PC-9 (cell line): ENCODE results near the gene SHROOM4. TPM values are rescaled to one million over a fixed set of nuclear protein-coding genes. Genes with fewer than 3 reads are reported as not detected.

ENCODE experiments used
- BruUV-seq: library from RNA; stranded (reverse); fragments of 400-500 nt; replicated peaks from 2 replicates; lab custom pipeline; 2021; lab: Mats Ljungman, UMichigan
- CTCF ChIA-PET: fragments of 300-600 bp; sonication (Branson Sonifier 250); formaldehyde crosslinking; loops from one replicate; lab custom pipeline; 2022; ENCODE audit warnings: antibody characterized with exemption; lab: Charles Lee
- POLR2A ChIA-PET: fragments of 300-600 bp; sonication (Branson Sonifier 250); formaldehyde crosslinking; loops from one replicate; lab custom pipeline; 2022; ENCODE audit warnings: antibody characterized with exemption; ENCODE audit not compliant: unreplicated experiment; lab: Charles Lee
- DNase-seq, 2 experiments: peaks; one replicate each; pipeline versions ENCODE4 v3.0.0 to v3.0.0-alpha.2; 2015 to 2022; ENCODE audit warnings: mixed read lengths in 1 of 2
- H2AFZ ChIP-seq: fragments of 200-600 bp; sonication (generic); 2 replicates; pipeline ENCODE4 v1.8.1; 2017; ENCODE audit warnings: antibody characterized with exemption
- H3F3A ChIP-seq: fragments of 200-600 bp; sonication (generic); 2 replicates; pipeline ENCODE4 v1.8.1; 2017; ENCODE audit warnings: antibody characterized with exemption, mild to moderate bottlenecking, low read depth; ENCODE audit not compliant: insufficient read depth
- H3K27ac ChIP-seq: fragments of 200-600 bp; sonication (generic); 2 replicates; pipeline ENCODE4 v1.6.1; 2016; ENCODE audit warnings: mixed run types
- H3K27me3 ChIP-seq: fragments of 200-600 bp; sonication (generic); 2 replicates; pipeline ENCODE4 v1.6.1; 2016; ENCODE audit warnings: low read depth, mixed run types; ENCODE audit not compliant: insufficient read depth
- H3K36me3 ChIP-seq: fragments of 200-600 bp; sonication (generic); 2 replicates; pipeline ENCODE4 v1.6.1; 2016; ENCODE audit warnings: low read depth, mixed run types
- H3K4me1 ChIP-seq: fragments of 200-600 bp; sonication (generic); replicated peaks from 2 replicates; pipeline ENCODE4 v1.6.1; 2016; ENCODE audit warnings: mixed run types; ENCODE audit not compliant: insufficient read depth
- H3K4me2 ChIP-seq: fragments of 200-600 bp; sonication (generic); 2 replicates; pipeline ENCODE4 v1.6.1; 2017; ENCODE audit warnings: mixed run types
- H3K4me3 ChIP-seq: fragments of 200-600 bp; sonication (generic); 2 replicates; pipeline ENCODE4 v1.6.1; 2016; ENCODE audit warnings: mixed run types
- H3K79me2 ChIP-seq: fragments of 200-600 bp; sonication (generic); 2 replicates; pipeline ENCODE4 v1.6.1; 2017; ENCODE audit warnings: low read depth, mixed run types
- H3K9me2 ChIP-seq: fragments of 200-600 bp; sonication (generic); 2 replicates; pipeline ENCODE4 v1.8.1; 2017; ENCODE audit warnings: mild to moderate bottlenecking; ENCODE audit not compliant: insufficient read depth
- H3K9me3 ChIP-seq: fragments of 200-600 bp; sonication (generic); 2 replicates; pipeline ENCODE4 v1.8.1; 2016; ENCODE audit warnings: low read depth; ENCODE audit not compliant: insufficient read depth
- H4K20me1 ChIP-seq: fragments of 200-600 bp; sonication (generic); 2 replicates; pipeline ENCODE4 v1.8.1; 2017; ENCODE audit not compliant: insufficient read depth
- CTCF ChIP-seq: fragments of 200-600 bp; sonication (generic); conservative IDR thresholded peaks from 2 replicates; pipeline ENCODE4 v1.6.1; 2017; ENCODE audit warnings: mixed run types, antibody characterized with exemption, mild to moderate bottlenecking, moderate library complexity
- EZH2 ChIP-seq: fragments of 200-600 bp; sonication (generic); IDR thresholded peaks from 2 replicates; pipeline ENCODE4 v1.8.0; 2017; ENCODE audit warnings: antibody characterized with exemption, low read depth
- intact Hi-C: fragments of 100-400 bp; cut with micrococcal nuclease; formaldehyde crosslinking; loops from one replicate; pipeline ENCODE4 v1.10.0; 2022; ENCODE audit not compliant: unreplicated experiment
- total RNA-seq: library from RNA; stranded (reverse); gene quantifications from 2 replicates; pipeline ENCODE4 v1.2.3, GENCODE V29; 2021

SHROOM4 gene
- total RNA-seq, 1 experiment from 2014 or later: 1.1 TPM

GRCh38 chrX:50756276-50756675 is 57.7 kb downstream of the SHROOM4 start:
- no peak for TF ChIP-seq EZH2
- TF ChIP-seq CTCF: no peak
- H3K27ac ChIP-seq: no peak overlapping the region
- H3K9me3 ChIP-seq: no peaks in the 10 kb centered on the region
- H3K4me1 ChIP-seq: no peaks in the 10 kb centered on the region
- CTCF ChIA-PET: no interaction called here
- H4K20me1 ChIP-seq: no peaks in the 10 kb centered on the region
- POLR2A ChIA-PET: no interaction called here
- intact Hi-C loops: no loop called here
- BruUV-seq: no TSS peak
- H3K4me2 ChIP-seq: no peak overlapping the region
- no peaks in the 10 kb centered on the region for H3K36me3 ChIP-seq
- no peaks in the 10 kb centered on the region for H3K27me3 ChIP-seq
- DNase-seq: no peak
- H3K4me3 ChIP-seq: no peak overlapping the region
- no peaks in the 10 kb centered on the region for H3K79me2 ChIP-seq
- H3F3A ChIP-seq: no peaks in the 10 kb centered on the region
- no peaks in the 10 kb centered on the region for H3K9me2 ChIP-seq
- H2AFZ ChIP-seq: no peak overlapping the region

- intact Hi-C loops: no loop called here
- Histone ChIP-seq H3K79me2 (no peaks in the 10 kb centered on the region), H3K36me3 (no peaks in the 10 kb centered on the region), H3K4me2 (no peak overlapping the region), H3K27me3 (no peaks in the 10 kb centered on the region), H3K4me1 (no peaks in the 10 kb centered on the region), H3F3A (no peaks in the 10 kb centered on the region), H3K27ac (no peak overlapping the region), H3K9me2 (no peaks in the 10 kb centered on the region), H3K4me3 (no peak overlapping the region), H2AFZ (no peak overlapping the region), H4K20me1 (no peaks in the 10 kb centered on the region), H3K9me3 (no peaks in the 10 kb centered on the region)
- DNase-seq: no peak
- POLR2A ChIA-PET: no interaction called here
- CTCF ChIA-PET: no interaction called here
- TF ChIP-seq CTCF (no peak), EZH2 (no peak)
- BruUV-seq: no TSS peak
These were observed 62.9 kb downstream of the SHROOM4 start for GRCh38 chrX:50751091-50751490.

GRCh38 chrX:50747471-50747900 is 66.5 kb downstream of the SHROOM4 start:
- H3K9me2 ChIP-seq: no peaks in the 10 kb centered on the region
- ChIA-PET POLR2A (no interaction called here), CTCF (interaction anchor here (0.8 kb wide), 1 partner anchor 156 kb away, joined by 3 read pairs; no protein-coding TSS in a partner anchor)
- no peaks in the 10 kb centered on the region for H3K36me3 ChIP-seq
- intact Hi-C loops: loop anchor here (5.0 kb wide), 1 partner anchor 175 kb away; no protein-coding TSS in a partner anchor
- H3K79me2 ChIP-seq: no peaks in the 10 kb centered on the region
- no peak for DNase-seq
- no peaks in the 10 kb centered on the region for H3K27me3 ChIP-seq
- peak; percentile 67 for TF ChIP-seq CTCF
- TF ChIP-seq EZH2: no peak
- H4K20me1 ChIP-seq: no peaks in the 10 kb centered on the region
- H3K9me3 ChIP-seq: no peaks in the 10 kb centered on the region
- H2AFZ ChIP-seq: no peak overlapping the region
- BruUV-seq: no TSS peak
- no peak overlapping the region for H3K27ac ChIP-seq
- H3F3A ChIP-seq: no peaks in the 10 kb centered on the region
- H3K4me1 ChIP-seq: no peaks in the 10 kb centered on the region
- H3K4me2 ChIP-seq: no peak overlapping the region
- no peak overlapping the region for H3K4me3 ChIP-seq
